ENCODE data around the gene HK1.
"Not testable (repeated sequence)": the region's sequence is repeated elsewhere in the genome, so short reads cannot be mapped to it uniquely, and the experiment has no call there.

HK1 gene

GRCh38 chr10:69269761-69270160 is 8.5 kb upstream of the HK1 start:
- H3K27ac ChIP-seq, result no peak overlapping the region
- DNase-seq (ENCODE audit: low spot score), result no peak
- no peak for TF ChIP-seq CTCF (IDR thresholded peaks at IDR 0.05)
- no peak overlapping the region for H3K4me3 ChIP-seq

GRCh38 chr10:69270990-69271389 is 7.3 kb upstream of the HK1 start:
- Histone ChIP-seq H3K27ac (no peak overlapping the region), H3K4me3 (no peak overlapping the region)
- no peak for TF ChIP-seq CTCF (IDR thresholded peaks at IDR 0.05)
- no peak for DNase-seq (ENCODE audit: low spot score)

- H3K4me3 ChIP-seq, result no peak overlapping the region
- H3K27ac ChIP-seq, result no peak overlapping the region
- no peak for DNase-seq (ENCODE audit: low spot score)
- no peak for TF ChIP-seq CTCF (IDR thresholded peaks at IDR 0.05)
Observed at GRCh38 chr10:69272624-69273023, 5.7 kb upstream of the HK1 start.

GRCh38 chr10:69275444-69275843 is 2.9 kb upstream of the HK1 start:
- Histone ChIP-seq H3K4me3 (no peak overlapping the region), H3K27ac (no peak overlapping the region)
- no peak for DNase-seq (ENCODE audit: low spot score)
- TF ChIP-seq CTCF (IDR thresholded peaks at IDR 0.05), result no peak

GRCh38 chr10:69276503-69276902 is 1.8 kb upstream of the HK1 start:
- Histone ChIP-seq H3K4me3 (no peak overlapping the region), H3K27ac (no peak overlapping the region)
- no peak for TF ChIP-seq CTCF (IDR thresholded peaks at IDR 0.05)
- DNase-seq (ENCODE audit: low spot score), result no peak

- Histone ChIP-seq H3K4me3 (no peak overlapping the region), H3K27ac (peak overlapping the region; percentile 33 to 76)
- no peak for TF ChIP-seq CTCF (IDR thresholded peaks at IDR 0.05)
- DNase-seq (ENCODE audit: low spot score), result no peak
Observed at GRCh38 chr10:69279110-69279509, 814 bp downstream of the HK1 start.

- H3K27ac ChIP-seq, result peak overlapping the region in 1 of 2 donors; percentile 18
- no peak overlapping the region for H3K4me3 ChIP-seq
Observed at GRCh38 chr10:69281507-69282413, 3.5 kb downstream of the HK1 start.

GRCh38 chr10:69284402-69284801 is 6.1 kb downstream of the HK1 start:
- not testable (repeated sequence) for DNase-seq (ENCODE audit: low spot score); H3K27ac ChIP-seq

More at GRCh38 chr10:69281507-69282413, 3.5 kb downstream of the HK1 start:
- TF ChIP-seq CTCF (IDR thresholded peaks at IDR 0.05), result no peak
- no peak for DNase-seq (ENCODE audit: low spot score)

More at GRCh38 chr10:69284402-69284801, 6.1 kb downstream of the HK1 start:
- H3K4me3 ChIP-seq, result not testable (repeated sequence)

Data from coronary artery (tissue), 2 donors.